ENCODE results near the gene MSANTD3.

DNA sequence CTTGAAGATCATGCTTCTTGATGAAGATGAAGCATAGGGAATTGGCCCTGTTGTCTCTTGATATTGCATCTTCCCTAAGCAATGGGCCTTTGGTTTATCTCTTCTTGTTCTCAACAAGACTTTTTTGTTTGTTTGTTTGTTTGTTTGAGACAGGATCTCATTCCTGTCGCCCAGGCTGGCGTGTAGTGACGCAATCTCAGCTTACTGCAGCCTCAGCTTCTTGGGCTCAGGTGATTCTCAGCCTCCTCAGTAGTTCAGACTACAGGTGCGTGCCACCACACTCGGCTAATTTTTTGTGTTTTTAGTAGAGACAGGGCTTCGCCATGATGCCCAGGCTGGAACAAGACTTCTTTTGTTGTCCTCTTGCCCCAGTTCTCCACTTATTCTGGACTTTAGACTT is 51.2 kb downstream of the MSANTD3 start:
- TF ChIP-seq, protein P1, sequence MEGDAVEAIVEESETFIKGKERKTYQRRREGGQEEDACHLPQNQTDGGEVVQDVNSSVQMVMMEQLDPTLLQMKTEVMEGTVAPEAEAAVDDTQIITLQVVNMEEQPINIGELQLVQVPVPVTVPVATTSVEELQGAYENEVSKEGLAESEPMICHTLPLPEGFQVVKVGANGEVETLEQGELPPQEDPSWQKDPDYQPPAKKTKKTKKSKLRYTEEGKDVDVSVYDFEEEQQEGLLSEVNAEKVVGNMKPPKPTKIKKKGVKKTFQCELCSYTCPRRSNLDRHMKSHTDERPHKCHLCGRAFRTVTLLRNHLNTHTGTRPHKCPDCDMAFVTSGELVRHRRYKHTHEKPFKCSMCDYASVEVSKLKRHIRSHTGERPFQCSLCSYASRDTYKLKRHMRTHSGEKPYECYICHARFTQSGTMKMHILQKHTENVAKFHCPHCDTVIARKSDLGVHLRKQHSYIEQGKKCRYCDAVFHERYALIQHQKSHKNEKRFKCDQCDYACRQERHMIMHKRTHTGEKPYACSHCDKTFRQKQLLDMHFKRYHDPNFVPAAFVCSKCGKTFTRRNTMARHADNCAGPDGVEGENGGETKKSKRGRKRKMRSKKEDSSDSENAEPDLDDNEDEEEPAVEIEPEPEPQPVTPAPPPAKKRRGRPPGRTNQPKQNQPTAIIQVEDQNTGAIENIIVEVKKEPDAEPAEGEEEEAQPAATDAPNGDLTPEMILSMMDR (IDR thresholded peaks at IDR 0.05; ENCODE audit: low read depth, low read length): no peak
- TF ChIP-seq POLR2A (IDR thresholded peaks at IDR 0.05; ENCODE audit: extremely low read depth, insufficient read length) (no peak), MAX (IDR thresholded peaks at IDR 0.05; ENCODE audit: low read depth, low read length) (no peak), MYC (IDR thresholded peaks at IDR 0.05; ENCODE audit: low read depth, low read length) (no peak)

Measured in NB4 (cell line).